DMS114 treated with DMSO at 0.1 percent for 48 hours (cell line): ENCODE measurements around the gene MRPL34.
A peak's percentile ranks its signal among the peaks of the same experiment; 100 is the strongest.
"Not testable (repeated sequence)": the region's sequence is repeated elsewhere in the genome, so short reads cannot be mapped to it uniquely, and the experiment has no call there.

ENCODE experiments used
- DNase-seq: peaks from one replicate; lab custom pipeline; 2025; ENCODE audit not compliant: unreplicated experiment; lab: John Stamatoyannopoulos, UW

The MRPL34 gene

DNA sequence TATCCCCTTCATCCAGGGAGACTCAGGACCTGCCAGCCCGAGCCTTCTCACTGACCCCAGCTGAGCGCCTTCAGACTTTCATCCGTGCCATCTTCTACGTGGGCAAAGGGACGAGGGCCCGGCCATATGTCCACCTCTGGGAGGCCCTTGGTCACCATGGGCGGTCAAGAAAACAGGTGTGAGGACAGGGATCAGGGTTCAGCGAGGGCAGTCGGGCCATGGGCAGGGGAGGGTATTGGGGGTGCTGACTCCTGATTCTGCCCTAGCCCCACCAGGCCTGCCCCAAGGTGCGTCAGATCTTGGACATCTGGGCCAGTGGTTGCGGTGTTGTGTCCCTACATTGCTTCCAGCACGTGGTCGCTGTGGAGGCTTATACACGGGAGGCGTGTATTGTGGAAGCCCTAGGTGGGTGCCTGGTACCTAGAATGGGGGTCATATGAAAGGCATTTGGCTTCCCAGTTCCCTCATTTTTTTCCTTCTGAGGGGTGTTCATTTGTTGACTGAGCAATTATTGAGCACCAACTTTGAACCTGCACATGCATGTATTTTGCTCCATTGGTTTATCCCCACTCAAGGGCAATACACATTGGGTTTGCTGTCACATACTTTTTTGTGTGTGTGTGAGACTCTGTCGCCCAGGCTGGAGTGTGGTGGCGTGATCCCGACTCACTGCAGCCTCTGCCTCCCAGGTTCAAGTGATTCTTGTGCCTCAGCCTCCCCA is 20.1 kb upstream of the MRPL34 start:
- DNase-seq, result no peak

DNA sequence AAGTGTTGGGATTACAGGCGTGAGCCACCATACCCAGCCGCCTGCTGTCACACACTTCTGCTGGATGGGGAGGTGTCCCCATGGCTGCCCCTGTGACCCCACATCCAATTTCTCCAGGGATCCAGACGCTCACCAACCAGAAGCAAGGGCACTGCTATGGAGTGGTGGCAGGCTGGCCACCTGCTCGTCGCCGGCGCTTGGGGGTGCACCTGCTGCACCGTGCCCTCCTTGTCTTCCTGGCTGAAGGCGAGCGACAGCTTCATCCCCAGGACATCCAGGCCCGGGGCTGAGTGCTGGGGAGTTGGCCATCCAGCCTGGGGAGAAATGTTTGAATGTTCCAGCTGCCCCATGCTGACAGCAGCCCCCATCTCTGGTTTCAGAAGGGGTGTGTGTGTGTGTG is 19.4 kb upstream of the MRPL34 start:
- no peak for DNase-seq

DNA sequence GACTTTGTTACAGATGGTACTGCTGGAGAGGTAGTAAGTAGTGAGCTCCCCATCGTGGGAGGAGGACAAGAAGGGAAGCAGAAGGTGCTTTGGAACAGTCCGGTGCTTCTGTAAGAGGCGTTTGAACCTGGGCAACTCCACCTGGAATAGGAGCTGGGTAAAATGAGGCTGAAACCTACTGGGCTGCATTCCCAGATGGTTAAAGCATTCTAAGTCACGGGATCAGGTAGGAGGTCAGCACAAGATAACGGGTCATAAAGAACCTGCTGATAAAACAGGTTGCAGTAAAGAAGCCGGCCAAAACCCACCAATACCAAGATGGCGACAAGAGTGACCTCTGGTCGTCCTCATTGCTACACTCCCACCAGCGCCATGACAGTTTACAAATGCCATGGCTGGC is 18.9 kb upstream of the MRPL34 start:
- no peak for DNase-seq

DNA sequence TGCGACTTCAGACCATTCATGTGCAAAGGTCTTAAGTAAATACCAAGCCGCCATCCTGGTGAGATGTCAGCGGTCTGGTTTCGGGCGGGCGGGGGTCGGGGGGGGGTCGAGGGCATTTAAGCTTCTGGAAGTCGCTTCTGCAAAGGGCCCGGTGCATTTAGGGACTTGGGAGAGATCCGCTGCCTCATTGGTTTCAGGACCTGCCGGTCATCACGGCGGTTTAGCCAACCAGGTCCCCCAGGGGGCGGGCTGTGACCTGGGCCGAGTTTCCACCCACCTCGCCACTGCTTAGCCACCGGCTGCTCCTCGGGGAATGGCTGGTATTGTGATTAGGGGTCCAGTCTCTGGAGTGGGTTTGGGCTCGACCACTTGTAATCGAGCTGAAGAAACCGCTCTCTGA is 16.2 kb upstream of the MRPL34 start:
- no peak for DNase-seq

DNA sequence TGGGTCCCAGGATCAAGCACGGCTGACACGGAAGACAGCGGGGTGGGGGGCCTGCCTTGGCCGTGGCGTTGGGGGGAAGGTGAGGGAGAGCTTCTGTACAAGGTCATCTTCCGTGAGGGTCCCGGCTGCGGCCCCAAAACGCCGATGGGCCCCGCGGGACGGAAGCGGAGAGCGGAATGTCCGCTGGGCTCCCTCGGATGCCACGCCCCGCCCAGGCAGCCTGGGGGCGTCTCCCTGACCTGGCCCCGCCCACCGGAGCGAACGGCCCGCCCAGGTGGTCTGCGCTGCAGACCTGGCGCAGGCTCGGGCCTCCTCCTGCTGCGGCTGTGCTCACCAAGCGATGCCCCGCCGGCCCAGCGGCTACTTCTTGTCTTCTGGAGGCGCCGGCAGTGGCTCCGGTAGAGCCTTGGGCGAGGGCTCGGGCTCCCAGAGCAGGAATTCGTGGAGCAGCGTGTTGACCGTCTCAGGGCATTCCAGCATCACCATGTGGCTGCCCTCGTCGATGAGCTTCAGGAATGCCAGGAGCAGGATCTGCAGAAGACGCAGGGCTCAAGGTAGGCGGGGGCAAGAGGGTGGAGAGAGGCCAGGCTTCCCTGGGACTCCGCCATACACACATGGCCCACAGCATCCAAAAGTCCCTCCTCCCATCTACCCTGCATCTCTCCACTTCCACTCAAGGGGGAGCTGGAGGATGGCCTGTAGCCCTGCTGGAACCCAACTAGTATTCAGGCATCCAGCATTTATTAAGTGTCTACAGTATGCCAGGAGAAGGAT is 13.2 kb upstream of the MRPL34 start:
- DNase-seq, result peak; percentile 29

DNA sequence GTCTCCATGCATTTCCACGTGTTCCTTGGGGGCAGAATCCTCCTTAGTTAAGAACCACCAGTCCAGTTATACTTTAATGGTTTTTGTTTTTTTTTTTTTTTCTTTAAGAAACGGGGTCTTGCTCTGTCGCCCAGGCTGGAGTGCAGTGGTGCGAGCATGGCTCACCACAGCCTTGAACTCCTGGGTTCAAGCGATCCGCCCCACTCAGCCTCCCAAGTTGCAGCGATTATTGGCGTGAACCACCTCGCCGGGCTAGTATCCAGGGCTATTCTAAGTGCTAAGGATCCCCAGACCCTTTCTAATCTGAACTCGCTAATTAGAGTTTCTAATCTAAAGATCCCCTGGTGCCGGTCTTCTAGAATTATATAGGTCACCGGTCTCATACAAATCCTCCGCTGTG is 12.1 kb upstream of the MRPL34 start:
- no peak for DNase-seq

DNA sequence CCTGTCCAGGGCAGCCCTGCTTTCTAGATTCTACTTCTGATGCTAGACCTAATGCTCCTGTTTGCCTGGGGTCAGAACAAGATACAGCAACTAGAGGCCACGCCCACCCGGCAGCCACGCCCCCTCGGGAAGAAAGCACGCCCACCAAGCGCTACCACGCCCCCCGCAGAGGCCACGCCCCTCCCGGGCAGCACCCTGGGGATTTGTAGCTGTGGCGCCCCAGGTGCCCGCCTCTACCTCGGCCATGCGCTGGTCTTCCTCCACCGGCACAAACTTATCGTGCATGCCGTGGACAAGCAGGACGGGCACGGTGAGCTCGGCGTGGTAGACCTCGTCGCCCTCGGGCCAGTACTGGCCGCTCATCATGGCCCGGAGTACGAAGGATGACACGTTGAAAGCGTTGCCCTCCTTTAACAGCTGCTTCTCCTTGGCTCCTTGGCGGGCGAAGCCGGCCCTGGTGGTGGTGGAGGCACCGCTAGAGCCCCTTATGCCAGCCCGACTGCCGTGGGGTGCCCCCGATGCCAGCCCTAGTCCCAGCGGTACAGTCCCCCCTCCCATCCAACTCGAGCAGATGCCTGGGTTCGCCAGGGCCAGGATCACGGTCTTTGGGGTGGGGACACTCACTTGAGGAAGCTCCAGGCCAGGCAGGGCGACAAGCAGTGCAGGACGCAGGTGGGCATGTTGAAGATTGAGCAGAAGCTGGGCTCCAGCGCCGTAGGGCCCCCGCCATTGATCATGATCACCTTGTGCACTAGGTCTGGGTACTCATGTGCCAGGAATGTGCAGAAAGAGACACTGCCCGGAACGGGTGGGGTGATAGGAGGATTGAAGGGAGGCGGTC is 11.4 kb upstream of the MRPL34 start:
- no peak for DNase-seq

DNA sequence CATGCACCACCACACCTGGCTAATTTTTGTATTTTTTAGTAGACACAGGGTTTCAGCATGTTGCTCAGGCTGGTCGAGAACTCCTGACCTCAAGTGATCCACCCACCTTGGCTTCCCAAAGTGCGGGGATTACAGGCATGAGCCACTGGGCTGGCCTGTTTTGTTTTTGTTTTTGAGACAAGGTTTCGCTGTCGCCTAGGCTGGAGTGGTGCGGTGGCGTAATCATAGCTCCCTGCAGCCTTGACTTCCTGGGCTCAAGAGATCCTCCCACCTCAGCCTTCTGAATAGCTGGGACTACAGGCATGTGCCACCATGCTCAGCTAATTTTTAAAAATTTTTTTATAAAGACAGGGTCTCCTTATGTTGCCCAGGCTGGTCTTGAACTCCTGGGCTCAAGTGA is 10.1 kb upstream of the MRPL34 start:
- not testable (repeated sequence) for DNase-seq

DNA sequence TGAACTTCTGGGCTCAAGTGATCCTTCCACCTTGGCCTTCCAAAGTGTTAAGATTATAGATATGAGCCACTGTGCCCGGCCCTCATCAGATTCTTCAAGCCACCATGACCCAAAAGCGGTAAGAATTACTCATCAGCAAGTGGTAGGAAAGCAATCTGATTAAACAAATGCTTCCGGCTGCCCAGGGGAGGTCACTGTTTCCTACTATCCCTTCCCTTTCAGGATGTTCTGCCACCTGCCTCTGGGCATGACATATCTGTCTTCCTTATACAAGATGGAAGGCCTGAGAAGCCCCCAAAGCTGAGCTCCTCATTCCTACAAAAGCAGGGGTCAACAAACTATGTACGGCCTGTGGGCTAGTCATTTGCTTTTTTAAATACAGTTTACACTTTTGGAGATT is 9.4 kb upstream of the MRPL34 start:
- no peak for DNase-seq

DNA sequence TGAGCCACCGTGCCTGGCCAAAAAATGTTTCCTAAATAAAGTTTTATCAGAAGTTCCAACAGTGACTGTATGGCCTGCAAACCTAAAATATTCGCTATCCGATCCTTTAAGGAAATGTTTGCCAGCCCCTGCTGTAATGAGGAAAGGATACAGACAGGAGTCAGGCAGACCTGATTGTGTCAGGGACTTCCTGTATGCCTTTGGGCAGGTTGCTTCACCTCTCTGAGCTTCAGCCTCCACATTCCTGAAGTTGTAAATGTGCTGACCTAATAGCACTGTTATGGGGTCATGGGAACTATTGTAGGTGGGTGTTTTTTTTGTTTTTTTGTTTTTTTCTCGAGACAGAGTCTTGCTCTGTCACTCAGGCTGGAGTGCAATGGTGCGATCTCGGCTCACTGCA is 8.7 kb upstream of the MRPL34 start:
- no peak for DNase-seq

DNA sequence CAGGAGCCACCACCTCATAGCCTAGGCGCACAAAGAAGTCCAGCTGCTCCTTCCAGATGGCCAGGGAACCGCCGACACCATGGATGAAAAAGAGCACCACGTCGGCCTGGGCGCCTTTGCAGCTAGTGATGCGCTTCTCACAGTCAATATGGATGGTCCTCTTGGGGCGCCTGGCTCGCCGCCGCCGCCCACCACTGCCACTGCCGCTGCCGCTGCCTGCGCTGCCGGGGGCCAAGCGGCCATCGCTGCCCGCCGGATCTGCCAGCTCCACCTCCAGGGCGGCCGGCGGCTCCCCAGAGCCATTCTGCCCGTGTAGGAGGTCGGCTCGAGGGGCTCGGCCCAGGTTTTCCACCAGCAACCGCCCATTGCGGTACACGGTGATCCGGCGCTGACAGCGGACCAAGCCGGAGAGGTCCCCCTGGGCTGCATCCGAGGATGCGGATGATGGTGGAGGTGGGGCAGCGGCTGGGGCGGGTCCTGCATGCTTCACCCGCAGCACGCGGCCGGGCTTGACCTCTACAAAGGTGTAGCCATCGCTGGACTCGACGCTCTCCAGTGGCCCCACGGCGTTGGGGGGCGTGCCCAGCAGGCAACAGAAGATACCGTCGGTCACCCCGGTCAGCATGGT is 4.6 kb upstream of the MRPL34 start:
- DNase-seq, result no peak

DNA sequence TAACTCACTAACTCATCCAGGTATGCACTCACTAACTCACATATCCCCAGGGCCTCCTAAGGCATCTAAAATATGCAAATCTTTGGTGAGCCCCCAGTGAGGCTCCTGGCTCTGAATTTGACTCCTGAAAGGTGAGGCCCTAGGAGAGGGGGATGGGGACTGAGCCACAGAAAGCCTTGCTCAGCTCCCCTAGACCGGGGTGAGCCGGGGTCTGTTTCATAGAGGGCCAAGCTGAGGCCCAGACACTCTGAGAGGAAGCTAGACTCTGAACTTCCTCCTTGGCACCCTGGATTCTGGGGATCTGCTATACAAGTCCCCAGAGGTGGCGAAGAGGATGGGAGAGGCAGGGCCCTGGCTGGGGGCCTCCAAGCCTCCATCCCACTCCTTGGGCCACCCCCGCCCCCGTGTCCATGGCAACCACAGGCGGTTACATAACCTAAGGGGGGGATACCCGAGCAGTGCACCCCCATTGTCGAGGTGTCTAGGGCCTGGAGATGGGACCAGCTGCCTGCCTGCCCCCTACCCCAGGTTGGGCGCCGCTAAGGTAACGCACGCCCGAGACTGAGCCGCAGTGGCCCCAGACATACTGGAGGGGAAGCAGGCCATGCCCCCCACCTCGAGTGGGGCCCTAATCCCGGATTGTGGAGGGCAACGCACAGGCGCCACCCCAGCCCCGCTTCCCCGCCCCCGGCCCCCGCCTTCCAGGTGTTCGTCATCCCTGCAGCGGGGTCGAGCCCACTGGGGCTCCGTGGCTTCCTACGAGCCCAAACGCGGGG is 3.1 kb upstream of the MRPL34 start:
- no peak for DNase-seq

DNA sequence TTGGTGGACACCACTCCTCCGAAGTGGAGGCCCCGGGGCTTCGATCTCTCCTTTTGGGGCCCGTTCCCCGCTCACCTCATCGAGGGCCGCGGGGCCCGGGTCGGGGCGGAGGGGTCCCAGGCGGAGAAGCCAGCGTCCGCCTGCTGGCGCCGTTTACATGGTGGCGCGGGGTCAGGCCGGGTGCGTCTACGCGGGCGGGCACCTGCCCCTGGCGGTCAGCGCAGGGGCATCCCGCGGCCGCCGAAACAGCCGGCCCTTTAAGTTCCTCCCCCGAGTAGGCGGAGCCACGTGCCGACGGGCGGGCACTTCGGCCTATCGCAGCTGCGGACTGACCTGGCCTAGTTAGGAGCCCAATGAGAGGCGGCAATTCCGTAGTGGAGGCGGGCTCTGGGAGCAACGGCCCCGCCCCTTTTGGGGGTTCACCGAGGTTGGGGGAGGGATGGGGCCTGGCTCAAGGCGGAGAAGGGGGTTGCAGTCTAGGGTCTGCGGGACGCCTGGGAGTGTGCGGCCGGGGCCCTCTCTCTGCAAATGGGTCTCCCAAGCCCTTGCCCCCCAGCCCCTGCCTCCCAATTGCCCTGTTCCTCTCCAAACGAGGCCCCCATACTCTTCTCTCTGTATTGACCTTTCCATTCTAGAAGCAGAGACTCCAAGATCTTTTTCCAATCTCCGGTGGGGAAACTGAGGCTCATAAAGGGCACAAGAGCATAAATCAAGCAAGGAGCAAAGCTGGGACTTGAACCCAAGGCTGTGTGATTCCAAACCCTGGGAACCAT is 2.3 kb upstream of the MRPL34 start, which contains the start of gene ABHD8:
ABHD8 (minus strand) TSS at position 259 of the 773 bp plus-strand sequence. CDS start 1,809 bp downstream, outside the sequence.
- DNase-seq, result peak; percentile 91

DNA sequence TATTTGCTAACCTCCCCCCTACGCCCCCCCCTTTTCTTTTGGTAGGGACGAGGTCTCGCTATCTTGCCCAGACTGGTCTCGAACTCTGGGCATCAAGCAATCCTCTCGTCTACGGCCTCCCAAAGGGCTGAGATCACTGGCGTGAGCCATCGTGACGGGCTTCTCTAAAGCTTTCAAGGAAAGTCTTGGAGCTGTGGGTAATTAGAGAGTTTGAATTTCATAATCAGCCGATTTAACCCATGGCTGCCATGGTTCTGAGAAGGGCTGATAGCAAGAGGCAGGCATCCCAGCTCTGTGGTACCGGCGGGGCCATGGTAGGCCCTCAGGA is 1.8 kb upstream of the MRPL34 start:
- DNase-seq, result no peak

DNA sequence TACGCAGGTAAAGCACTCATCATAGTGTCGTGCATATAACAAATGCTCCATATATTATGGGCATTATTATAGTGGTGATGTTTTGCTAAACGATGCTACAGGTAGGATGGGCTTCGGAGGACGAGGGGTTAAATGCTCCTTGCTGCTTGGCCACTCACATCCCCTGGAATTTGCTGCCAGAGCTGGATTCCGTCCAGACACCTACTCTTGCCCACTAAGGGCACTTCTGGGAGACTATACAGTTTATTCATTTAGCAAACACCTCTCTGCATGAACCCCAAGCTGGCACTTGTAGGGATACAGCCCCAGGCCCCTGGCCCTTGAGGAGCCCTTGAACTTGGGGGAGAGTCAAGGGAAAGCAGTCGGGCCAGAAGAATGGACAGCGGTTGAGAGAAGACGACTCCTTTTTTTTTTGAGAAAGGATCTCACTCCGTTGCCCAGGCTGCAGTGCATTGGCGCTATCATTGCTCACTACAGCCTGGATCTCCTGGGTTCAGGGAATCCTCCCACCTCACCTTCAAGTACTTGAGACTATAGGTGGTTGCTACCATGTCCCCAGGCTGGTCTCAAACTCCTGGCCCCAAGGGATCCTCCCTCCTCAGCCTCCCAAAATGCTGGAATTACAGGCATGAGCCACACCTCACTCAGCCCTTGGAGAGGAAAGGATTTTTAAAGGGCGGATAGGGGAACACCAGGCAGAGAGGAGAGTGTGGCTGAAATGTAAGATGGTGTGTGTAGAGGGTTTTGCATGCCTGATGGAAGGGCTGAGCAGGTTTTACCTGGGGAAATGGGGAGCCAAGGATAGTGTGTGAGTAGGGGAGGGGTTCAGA is 1.1 kb upstream of the MRPL34 start:
- DNase-seq, result no peak

DNA sequence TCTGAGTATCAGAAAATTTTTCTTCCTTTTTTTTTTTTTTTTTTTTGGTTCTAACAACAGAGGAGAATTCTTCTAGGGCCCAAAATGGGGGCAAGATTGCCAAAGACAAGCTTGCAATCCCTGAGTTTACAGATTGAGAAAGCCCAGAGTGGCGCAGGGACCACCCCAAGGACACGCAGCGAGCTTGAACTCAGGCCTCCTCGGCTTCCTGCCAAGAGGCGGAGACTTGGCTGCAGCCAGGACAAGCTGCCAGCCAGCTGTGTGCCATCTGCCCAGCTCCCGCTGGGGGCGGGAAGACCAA is 506 bp upstream of the MRPL34 start:
- no peak for DNase-seq

DNA sequence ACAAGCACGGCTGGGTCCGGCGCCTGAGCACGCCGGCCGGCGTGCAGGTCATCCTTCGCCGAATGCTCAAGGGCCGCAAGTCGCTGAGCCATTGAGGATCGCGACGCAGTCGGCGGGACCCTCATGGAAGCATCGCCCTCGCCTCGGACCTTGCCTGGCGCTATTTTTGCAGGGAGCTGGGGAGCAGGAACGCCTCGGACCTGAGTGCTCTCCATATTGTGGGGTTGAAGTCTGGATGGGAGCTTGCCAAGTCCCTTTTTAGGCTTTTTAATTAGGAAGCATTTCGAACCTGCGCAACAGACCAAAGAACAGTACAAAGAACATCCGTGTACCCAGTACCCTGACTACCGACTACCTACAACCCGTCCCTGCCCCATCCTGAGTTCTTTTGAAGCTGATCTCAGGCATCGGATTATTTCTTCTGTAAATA is 628 bp downstream of the MRPL34 start:
- DNase-seq, result peak; percentile 59

DNA sequence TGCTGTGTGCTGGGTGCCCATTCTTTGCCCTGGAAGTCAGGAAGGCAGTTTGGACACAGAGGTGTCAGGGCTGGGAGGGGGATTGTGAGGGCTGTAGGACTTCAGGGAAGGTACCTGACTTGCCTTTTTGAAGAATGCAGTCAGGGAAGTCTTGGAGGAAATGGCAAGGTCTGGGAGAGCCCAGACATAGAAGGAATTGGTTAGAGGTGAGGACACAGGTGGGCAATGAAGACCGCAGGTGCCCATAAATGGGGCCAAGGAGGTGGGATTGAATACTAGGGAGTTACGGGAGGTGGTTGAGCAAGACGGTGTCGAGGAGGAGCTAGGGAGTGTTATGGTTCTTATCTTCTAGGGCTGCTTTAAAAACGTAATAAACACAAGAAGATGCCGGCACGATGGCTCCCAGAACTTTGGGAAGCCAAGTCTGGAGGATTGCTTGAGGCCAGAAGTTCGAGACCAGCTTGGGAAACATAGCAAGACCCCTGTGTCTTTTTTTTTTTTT is 2.3 kb downstream of the MRPL34 start:
- no peak for DNase-seq
